ENCODE results near the gene HBP1.

The HBP1 gene

DNA sequence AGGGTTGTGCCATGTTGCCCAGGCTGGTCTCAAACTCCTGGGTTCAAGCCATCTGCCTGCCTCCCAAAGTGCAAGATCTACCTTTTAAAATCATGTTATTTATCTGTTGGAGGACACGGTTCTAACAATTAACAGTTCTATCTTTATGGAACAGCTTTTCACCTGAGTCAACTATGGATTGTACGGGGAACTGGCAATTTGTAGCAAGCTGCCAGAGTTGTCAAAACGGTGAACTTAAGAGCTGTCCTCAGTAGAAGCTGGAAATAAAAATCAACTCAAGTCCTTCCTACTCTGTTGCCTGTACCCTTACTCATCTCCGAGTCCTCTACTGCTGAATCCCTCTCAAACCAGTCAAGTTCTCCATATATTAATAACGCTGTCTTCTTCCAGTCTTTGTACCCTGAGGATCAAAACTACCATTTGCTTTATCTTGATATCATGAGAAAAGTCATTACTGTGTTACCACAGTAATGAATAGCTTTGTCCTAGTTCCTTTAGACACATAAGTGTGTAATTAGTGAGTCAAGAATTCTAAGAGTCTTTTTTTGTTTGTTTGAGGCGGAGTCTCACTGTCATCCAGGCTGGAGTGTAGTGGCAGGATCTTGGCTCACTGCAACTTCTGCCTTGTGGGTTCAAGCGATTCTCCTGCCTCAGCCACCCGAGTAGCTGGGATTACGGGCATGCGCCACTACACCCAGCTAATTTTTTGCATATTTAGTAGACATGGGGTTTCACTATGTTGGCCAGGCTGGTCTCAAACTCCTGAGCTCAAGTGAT is 28.2 kb downstream of the HBP1 start:
- Histone ChIP-seq H3K27ac (ENCODE audit: low read length) (no peak overlapping the region), H3K9ac (ENCODE audit: low read depth, low read length) (no peak overlapping the region), H3K27me3 (ENCODE audit: insufficient read depth, low read length) (no peaks in the 10 kb centered on the region), H3K36me3 (ENCODE audit: insufficient read depth, low read depth, low read length) (peaks cover 57% of the 10 kb centered on the region), H3K4me3 (ENCODE audit: low read length) (no peak overlapping the region), H3K4me1 (ENCODE audit: insufficient read depth, low read length) (no peaks in the 10 kb centered on the region), H3K9me3 (ENCODE audit: insufficient read depth, low read depth, low read length) (no peaks in the 10 kb centered on the region)

DNA sequence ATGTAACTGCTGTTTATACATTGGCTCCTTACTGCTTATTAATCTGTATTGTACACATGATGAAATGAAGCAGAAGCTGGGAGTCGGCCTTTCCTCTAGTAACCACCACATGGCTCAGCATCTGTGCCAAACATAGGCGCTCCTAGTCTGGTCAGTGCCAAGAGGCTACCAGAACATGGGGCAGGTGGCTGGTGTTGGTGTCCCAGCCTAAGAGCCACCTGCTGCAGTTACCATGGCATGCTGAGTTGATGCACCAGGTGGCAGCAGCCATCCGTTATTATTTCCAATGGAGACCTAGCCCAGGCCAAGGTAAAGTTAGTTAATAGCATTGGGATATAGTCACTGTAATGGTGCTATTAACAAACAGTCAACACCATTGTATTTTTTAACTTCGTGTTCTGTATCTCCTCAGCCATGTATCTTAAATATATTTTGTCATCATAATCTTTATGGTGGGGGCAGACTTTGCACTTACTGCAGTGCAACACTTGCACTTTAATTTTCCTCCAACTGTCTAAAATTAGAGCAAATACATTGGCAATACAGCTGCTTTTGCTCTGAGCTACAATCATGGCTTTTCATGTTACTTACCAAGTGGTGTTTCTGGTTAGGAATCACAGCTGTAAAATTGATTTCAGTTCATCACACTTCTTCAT is 33.1 kb downstream of the HBP1 start:
- H3K4me3 ChIP-seq (ENCODE audit: low read length) = no peak overlapping the region
- H3K9me3 ChIP-seq (ENCODE audit: insufficient read depth, low read depth, low read length) = no peaks in the 10 kb centered on the region
- H3K27me3 ChIP-seq (ENCODE audit: insufficient read depth, low read length) = no peaks in the 10 kb centered on the region
- H3K9ac ChIP-seq (ENCODE audit: low read depth, low read length) = no peak overlapping the region
- no peak overlapping the region for H3K27ac ChIP-seq (ENCODE audit: low read length)
- peaks cover 60% of the 10 kb centered on the region for H3K36me3 ChIP-seq (ENCODE audit: insufficient read depth, low read depth, low read length)
- H3K4me1 ChIP-seq (ENCODE audit: insufficient read depth, low read length) = no peaks in the 10 kb centered on the region

DNA sequence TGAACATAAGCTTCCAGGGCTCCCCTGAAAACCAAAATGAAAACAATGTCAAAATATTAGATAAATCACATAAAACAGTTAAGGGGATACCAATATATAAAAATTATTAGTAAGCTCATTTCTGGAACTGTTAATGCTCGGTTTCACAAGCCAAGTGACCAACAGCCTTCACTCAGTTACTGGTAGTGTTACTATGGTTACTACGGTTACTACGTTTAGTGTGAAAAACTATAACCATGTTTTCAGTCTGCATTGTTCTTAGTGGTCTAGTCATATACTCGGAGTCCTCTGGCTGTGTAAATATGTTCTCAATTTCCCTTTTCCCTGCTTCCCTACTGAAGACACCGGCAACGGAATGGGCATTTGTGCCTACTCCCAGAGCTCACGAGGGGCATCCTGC is 34.8 kb downstream of the HBP1 start:
- H3K4me1 ChIP-seq (ENCODE audit: insufficient read depth, low read length) = no peaks in the 10 kb centered on the region
- no peaks in the 10 kb centered on the region for H3K9me3 ChIP-seq (ENCODE audit: insufficient read depth, low read depth, low read length)
- no peak overlapping the region for H3K9ac ChIP-seq (ENCODE audit: low read depth, low read length)
- no peak overlapping the region for H3K4me3 ChIP-seq (ENCODE audit: low read length)
- peaks cover 48% of the 10 kb centered on the region for H3K36me3 ChIP-seq (ENCODE audit: insufficient read depth, low read depth, low read length)
- no peaks in the 10 kb centered on the region for H3K27me3 ChIP-seq (ENCODE audit: insufficient read depth, low read length)
- no peak overlapping the region for H3K27ac ChIP-seq (ENCODE audit: low read length)

DNA sequence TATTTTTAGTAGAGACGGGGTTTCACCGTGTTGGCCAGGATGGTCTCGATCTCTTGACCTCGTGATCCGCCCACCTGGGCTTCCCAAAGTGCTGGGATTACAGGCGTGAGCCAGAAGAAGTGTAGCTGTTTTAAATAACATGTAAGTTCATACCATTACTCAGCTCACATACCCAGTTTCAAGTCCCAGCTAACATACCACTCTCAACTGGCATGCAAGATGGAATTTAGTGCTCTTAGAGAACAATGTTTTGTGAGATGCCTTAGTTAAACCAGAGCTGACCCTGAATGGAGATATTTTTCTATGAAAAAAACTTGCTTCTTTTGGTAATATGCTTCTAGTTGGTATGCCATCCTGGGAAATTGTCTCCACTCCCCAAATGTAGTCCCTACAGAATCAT is 37.3 kb downstream of the HBP1 start:
- Histone ChIP-seq H3K36me3 (ENCODE audit: insufficient read depth, low read depth, low read length) (peaks cover 38% of the 10 kb centered on the region), H3K27me3 (ENCODE audit: insufficient read depth, low read length) (no peaks in the 10 kb centered on the region), H3K9ac (ENCODE audit: low read depth, low read length) (no peak overlapping the region), H3K9me3 (ENCODE audit: insufficient read depth, low read depth, low read length) (no peaks in the 10 kb centered on the region), H3K4me3 (ENCODE audit: low read length) (no peak overlapping the region), H3K27ac (ENCODE audit: low read length) (no peak overlapping the region), H3K4me1 (ENCODE audit: insufficient read depth, low read length) (no peaks in the 10 kb centered on the region)

DNA sequence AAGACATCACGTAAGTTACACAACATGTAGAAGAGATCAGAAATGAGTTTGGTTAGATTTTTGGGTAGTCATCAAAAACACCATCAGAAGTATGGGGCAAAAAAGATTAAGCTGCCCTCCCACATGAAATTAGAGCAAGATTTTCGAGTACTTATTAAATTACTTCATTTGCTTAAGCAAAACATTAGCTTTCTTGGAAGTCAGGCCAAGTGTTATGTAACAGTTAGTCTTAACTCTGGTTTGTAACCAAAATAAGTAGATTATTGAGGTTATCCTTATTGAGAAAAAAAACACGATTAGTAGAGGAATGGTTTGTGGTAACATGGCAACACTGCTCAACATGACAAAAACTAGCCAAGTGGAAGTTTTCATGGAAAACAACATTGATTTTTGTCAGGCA is 37.9 kb downstream of the HBP1 start:
- no peak overlapping the region for H3K9ac ChIP-seq (ENCODE audit: low read depth, low read length)
- H3K4me3 ChIP-seq (ENCODE audit: low read length) = no peak overlapping the region
- H3K9me3 ChIP-seq (ENCODE audit: insufficient read depth, low read depth, low read length) = no peaks in the 10 kb centered on the region
- H3K27ac ChIP-seq (ENCODE audit: low read length) = no peak overlapping the region
- no peaks in the 10 kb centered on the region for H3K4me1 ChIP-seq (ENCODE audit: insufficient read depth, low read length)
- H3K36me3 ChIP-seq (ENCODE audit: insufficient read depth, low read depth, low read length) = peaks cover 32% of the 10 kb centered on the region
- no peaks in the 10 kb centered on the region for H3K27me3 ChIP-seq (ENCODE audit: insufficient read depth, low read length)

DNA sequence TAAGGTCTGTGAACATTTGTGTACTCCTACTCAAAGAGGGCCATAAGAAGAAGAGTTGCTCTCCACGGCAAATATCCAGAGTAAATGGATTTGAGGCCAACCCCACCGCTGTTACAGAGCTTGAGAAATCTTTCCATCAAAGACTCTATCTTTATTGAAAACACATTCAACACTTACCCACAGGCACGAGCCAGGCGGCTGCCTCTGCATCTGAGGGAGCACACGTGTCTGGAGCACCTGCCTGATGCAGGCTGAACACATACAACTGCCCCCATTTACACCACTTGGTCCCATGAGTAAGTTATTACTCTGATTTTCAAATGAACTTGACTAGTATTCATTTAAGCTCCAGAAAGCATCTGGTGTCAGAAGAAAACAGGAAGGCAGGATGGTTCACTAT is 38.7 kb downstream of the HBP1 start:
- H3K9ac ChIP-seq (ENCODE audit: low read depth, low read length) = no peak overlapping the region
- no peaks in the 10 kb centered on the region for H3K4me1 ChIP-seq (ENCODE audit: insufficient read depth, low read length)
- H3K27me3 ChIP-seq (ENCODE audit: insufficient read depth, low read length) = no peaks in the 10 kb centered on the region
- H3K4me3 ChIP-seq (ENCODE audit: low read length) = no peak overlapping the region
- no peaks in the 10 kb centered on the region for H3K9me3 ChIP-seq (ENCODE audit: insufficient read depth, low read depth, low read length)
- peaks cover 25% of the 10 kb centered on the region for H3K36me3 ChIP-seq (ENCODE audit: insufficient read depth, low read depth, low read length)
- H3K27ac ChIP-seq (ENCODE audit: low read length) = no peak overlapping the region

DNA sequence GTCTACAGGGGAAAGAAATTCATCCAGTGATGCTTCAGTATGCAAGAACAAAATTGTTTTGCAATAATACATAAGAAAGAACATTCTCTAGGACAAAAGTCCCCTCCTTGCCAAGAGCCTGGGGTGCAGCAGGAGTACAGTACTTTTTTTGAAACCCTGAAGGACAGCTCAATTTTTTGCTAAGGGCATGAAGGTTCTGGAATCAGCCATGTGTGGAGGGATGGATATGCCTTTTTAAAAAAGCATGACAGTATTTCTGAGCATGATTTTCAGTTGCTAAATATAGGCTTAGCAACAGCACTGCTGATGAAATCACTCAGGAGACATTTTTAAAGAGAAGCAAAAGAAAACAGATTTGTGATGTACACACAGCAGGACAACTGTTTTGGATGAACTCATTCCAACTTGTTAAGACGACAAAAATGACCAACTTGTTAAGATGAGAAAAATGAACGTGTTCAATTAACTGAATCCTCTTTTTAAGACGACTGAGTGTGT is 39.3 kb downstream of the HBP1 start:
- H3K36me3 ChIP-seq (ENCODE audit: insufficient read depth, low read depth, low read length) = peaks cover 19% of the 10 kb centered on the region
- no peak overlapping the region for H3K4me3 ChIP-seq (ENCODE audit: low read length)
- H3K9ac ChIP-seq (ENCODE audit: low read depth, low read length) = no peak overlapping the region
- H3K9me3 ChIP-seq (ENCODE audit: insufficient read depth, low read depth, low read length) = no peaks in the 10 kb centered on the region
- H3K27me3 ChIP-seq (ENCODE audit: insufficient read depth, low read length) = no peaks in the 10 kb centered on the region
- H3K4me1 ChIP-seq (ENCODE audit: insufficient read depth, low read length) = no peaks in the 10 kb centered on the region
- H3K27ac ChIP-seq (ENCODE audit: low read length) = no peak overlapping the region

DNA sequence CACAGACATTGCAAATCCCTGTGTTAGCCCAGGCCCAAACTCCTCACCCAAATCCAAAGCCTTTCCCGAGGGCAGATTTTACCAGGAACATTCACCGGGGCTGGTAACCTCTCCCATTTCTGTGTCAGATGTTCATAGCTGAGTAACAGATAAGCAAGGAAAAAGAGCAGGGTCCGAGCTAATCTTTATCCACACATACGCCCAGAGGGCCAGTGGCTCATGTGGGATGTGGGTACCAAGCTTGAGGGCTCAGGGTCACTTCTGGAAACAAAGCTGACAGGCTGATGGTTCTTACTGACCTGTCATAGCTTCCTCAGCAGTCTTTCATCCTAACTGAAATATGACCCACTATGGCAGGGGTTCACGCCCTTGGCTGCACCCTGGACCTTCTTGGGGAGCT is 39.8 kb downstream of the HBP1 start:
- peaks cover 15% of the 10 kb centered on the region for H3K36me3 ChIP-seq (ENCODE audit: insufficient read depth, low read depth, low read length)
- H3K9me3 ChIP-seq (ENCODE audit: insufficient read depth, low read depth, low read length) = no peaks in the 10 kb centered on the region
- no peak overlapping the region for H3K9ac ChIP-seq (ENCODE audit: low read depth, low read length)
- no peaks in the 10 kb centered on the region for H3K4me1 ChIP-seq (ENCODE audit: insufficient read depth, low read length)
- no peaks in the 10 kb centered on the region for H3K27me3 ChIP-seq (ENCODE audit: insufficient read depth, low read length)
- no peak overlapping the region for H3K4me3 ChIP-seq (ENCODE audit: low read length)
- no peak overlapping the region for H3K27ac ChIP-seq (ENCODE audit: low read length)

DNA sequence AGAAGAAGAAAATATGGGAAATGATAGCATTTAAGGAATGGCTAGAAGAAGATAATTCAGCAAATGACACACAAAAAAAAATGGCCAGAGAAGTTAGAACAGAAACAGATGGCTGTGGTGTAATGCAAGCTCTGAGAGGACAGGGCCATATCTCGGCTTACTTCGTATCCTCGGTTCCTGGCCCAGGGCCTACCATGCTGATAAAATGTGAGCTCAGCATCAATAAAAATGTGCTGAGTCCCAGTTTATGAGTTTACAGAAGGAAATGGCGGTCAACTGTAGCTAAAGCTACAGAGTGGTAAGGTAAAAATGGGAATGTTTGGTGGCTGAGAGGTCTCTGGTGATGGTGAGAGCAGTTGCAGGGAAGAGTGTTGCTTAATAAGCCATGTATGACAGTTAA is 40.8 kb downstream of the HBP1 start:
- Histone ChIP-seq H3K9me3 (ENCODE audit: insufficient read depth, low read depth, low read length) (no peaks in the 10 kb centered on the region), H3K4me1 (ENCODE audit: insufficient read depth, low read length) (no peaks in the 10 kb centered on the region), H3K27me3 (ENCODE audit: insufficient read depth, low read length) (no peaks in the 10 kb centered on the region), H3K4me3 (ENCODE audit: low read length) (no peak overlapping the region), H3K36me3 (ENCODE audit: insufficient read depth, low read depth, low read length) (peaks cover 15% of the 10 kb centered on the region), H3K27ac (ENCODE audit: low read length) (no peak overlapping the region), H3K9ac (ENCODE audit: low read depth, low read length) (no peak overlapping the region)

DNA sequence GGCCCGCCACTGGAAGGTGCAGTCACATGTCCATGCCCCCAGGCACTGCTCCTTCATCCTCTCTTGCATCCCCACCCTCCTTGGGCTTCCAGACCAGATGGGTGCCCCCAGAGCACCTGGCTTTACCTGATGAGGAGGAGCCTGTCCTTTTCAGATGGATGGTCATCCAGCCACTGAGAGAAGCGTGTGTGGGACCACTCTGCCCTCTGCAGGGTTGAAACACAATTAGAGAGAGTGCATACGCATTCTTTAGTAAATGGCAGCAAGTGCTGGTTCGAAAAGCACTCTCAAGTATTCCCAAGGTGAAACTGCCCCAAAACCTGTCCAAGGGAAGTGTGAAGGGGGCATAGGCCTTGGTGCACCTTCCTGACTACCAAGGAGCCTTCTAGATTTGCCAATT is 41.6 kb downstream of the HBP1 start:
- no peaks in the 10 kb centered on the region for H3K27me3 ChIP-seq (ENCODE audit: insufficient read depth, low read length)
- no peak overlapping the region for H3K27ac ChIP-seq (ENCODE audit: low read length)
- no peaks in the 10 kb centered on the region for H3K9me3 ChIP-seq (ENCODE audit: insufficient read depth, low read depth, low read length)
- H3K4me3 ChIP-seq (ENCODE audit: low read length) = no peak overlapping the region
- no peak overlapping the region for H3K9ac ChIP-seq (ENCODE audit: low read depth, low read length)
- no peaks in the 10 kb centered on the region for H3K4me1 ChIP-seq (ENCODE audit: insufficient read depth, low read length)
- peaks cover 15% of the 10 kb centered on the region for H3K36me3 ChIP-seq (ENCODE audit: insufficient read depth, low read depth, low read length)

DNA sequence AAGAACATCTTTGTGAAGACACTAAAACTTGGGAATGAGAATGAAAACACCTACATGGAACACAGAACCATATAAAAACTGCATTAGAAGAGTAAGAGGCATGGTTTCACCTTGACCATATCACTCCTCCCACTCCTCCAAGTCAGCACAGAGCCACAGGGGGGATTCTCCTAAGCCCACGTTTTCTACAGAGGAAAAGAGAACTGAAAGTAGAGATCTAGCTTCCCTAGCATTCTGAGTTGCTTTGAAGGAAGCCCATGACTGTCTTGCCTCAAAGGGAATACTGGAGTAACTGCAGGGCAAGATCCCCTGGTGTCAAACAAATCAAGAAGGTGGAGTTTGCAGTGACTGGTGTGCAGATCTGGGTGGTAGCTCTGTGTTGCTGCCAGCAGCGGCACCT is 43.9 kb downstream of the HBP1 start:
- H3K4me3 ChIP-seq (ENCODE audit: low read length) = no peak overlapping the region
- H3K9ac ChIP-seq (ENCODE audit: low read depth, low read length) = no peak overlapping the region
- no peaks in the 10 kb centered on the region for H3K4me1 ChIP-seq (ENCODE audit: insufficient read depth, low read length)
- no peaks in the 10 kb centered on the region for H3K9me3 ChIP-seq (ENCODE audit: insufficient read depth, low read depth, low read length)
- no peaks in the 10 kb centered on the region for H3K27me3 ChIP-seq (ENCODE audit: insufficient read depth, low read length)
- no peak overlapping the region for H3K27ac ChIP-seq (ENCODE audit: low read length)
- H3K36me3 ChIP-seq (ENCODE audit: insufficient read depth, low read depth, low read length) = peaks cover 15% of the 10 kb centered on the region

DNA sequence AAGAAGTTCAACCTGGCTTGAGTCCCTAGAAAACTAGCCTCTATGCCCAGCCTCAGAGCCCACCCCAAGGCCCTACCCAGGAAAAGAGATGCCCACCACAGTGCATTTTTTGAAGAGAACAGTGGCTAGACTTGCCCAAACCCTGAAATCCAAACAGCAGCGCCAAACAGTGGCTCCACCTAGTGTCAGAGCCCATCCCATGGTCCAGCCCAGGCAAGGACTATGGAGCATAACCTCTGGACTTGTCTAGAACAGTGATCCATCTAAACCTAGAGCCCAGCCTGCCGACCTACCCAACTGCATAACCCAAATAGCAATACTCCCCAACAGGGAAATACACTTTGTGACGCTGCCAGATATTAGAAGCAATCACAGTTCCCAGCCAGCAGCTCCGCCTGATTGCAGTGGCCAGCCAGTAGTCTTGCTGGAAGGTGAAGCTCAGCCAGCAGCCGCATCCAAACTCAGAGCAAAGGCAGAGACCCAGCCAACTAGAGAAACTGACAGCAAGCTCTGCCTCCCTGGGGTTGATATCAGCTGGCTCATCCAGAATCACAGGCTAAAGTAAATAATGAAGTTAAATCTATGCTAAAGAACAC is 44.5 kb downstream of the HBP1 start:
- H3K4me3 ChIP-seq (ENCODE audit: low read length) = no peak overlapping the region
- H3K9me3 ChIP-seq (ENCODE audit: insufficient read depth, low read depth, low read length) = no peaks in the 10 kb centered on the region
- no peak overlapping the region for H3K27ac ChIP-seq (ENCODE audit: low read length)
- peaks cover 13% of the 10 kb centered on the region for H3K36me3 ChIP-seq (ENCODE audit: insufficient read depth, low read depth, low read length)
- no peak overlapping the region for H3K9ac ChIP-seq (ENCODE audit: low read depth, low read length)
- no peaks in the 10 kb centered on the region for H3K27me3 ChIP-seq (ENCODE audit: insufficient read depth, low read length)
- H3K4me1 ChIP-seq (ENCODE audit: insufficient read depth, low read length) = no peaks in the 10 kb centered on the region
